Activated CD4-positive, alpha-beta T cell treated with anti-CD3 and anti-CD28 coated beads, Interleukin-2, amount 50 U/mL, for 1 hour (primary cell): ENCODE data around the gene LRRC45.

Experiments used
- DNase-seq: peaks from one replicate; pipeline ENCODE4 v3.0.0-alpha.2; 2020

Gene LRRC45

DNA sequence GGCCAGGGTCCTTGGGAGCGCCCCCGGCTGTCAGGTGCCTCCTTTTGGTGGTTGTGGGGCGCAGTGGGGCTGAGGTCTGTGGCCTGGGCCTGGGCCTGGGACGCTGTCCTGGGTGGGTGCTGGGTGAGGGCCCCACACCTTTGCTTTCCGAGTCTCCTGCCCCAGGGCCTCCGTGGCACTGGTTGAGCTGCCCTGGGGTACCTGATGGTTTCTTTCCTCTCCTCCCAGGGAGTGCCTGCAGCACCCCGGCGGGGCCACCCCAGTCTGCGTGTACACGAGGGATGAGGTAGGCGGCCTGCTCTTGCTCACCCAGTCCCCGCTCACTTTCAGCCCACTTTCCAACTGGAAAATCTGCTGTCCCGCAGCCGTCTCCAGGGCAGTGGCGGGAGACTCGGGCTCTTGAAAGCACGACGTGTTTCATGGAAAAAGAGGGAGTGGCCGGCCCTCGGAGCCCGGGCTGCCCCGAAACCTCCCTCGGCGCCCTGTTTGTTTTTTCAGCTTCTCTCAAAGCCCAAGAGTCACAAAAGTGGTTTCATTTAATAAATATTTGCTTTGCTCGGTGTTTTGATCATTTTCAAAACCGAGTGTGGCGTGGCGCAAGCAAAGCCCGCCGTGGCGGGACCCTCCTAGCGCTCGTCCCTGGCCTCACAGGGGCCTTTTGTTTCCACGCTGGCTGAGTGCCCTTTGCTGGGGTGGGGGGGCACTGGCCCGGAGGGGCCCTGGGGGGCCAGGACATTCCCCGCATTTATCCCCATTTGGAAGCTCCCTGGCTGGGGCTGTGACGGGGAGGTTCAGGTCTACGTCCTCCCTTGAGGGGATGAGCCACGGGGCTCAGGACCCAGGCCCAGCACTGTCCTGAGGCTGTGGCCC, 28.3 kb upstream of the LRRC45 start:
- DNase-seq, result no peak

DNA sequence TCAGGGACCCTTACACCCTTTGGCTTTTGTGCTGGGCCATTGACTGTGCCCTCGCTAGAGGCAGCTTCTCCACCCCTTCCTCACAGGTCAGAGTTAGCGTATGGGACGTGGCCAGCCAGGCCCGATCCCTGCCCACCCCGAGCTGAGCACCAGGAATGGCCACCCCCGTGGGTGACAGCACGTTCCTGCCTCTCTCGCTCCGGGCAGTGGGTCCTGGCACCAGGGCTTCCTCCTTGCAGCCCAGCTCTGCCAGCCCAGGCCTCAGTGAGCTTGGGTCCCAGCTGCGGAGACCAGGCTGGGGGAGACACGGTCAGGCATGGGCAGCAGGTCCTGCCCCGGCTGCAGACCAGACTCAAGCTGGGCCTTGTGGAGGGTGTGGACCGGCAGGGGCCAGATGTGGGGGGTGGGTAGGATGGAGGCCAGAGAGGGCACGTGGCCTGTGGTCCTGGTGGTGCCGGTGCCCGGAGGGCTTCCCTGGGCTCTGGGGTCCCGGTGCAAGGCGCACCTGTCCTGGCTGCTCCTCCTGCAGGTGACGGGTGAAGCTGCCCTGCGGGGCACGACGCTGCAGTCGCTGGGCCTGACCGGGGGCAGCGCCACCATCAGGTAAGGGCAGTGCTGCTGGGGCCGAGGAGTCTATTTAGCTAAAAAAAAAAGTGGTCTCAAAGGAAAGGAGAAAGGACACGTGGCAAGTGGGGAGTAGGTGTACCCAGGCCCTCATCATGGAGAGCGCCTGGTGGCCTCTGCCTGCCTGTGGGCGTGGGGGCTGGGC, 27.5 kb upstream of the LRRC45 start:
- DNase-seq, result no peak

DNA sequence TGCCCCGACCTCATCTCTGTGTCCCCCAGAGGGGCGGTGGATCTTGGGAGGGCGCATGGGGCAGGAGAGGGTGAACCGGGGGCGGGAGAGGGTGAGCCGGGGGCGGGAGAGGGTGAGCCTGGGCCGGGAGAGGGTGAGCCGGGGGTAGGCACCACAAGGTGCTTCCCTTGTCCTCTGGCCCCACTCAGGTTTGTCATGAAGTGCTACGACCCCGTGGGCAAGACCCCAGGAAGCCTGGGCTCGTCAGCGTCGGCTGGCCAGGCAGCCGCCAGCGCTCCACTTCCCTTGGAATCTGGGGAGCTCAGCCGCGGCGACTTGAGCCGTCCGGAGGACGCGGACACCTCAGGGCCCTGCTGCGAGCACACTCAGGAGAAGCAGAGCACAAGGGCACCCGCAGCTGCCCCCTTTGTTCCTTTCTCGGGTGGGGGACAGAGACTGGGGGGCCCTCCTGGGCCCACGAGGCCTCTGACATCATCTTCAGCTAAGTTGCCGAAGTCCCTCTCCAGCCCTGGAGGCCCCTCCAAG, 26.8 kb upstream of the LRRC45 start:
- DNase-seq, result no peak

DNA sequence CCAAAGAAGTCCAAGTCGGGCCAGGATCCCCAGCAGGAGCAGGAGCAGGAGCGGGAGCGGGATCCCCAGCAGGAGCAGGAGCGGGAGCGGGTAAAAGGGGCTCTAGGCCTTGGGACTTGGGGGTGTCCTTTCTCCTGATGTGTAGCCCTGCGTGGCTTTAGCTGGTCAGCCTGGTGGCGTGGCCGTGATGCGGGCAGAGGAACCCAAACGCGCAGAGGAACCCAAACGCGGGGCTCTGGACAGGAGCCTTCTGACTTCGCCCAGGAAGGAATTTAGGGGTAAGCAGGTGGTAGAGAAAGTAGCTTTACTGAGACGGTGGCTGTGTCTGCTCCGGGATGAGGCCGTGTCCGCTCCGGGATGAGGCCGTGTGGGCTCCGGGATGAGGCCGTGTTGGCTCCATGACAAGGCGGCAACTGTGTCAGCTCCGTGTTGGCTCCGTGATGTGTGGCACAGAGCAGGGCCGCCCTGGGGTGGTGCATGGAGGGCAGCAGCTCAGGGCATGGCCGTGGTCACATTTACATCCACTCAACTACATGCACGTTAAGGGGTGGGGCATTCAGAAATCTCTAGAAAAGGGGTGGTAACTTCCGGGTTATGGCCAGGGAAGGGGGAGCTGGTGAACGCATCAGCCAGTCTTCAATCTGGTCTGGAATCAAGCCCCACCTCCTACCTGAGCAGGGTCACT, 26.2 kb upstream of the LRRC45 start:
- no peak for DNase-seq

DNA sequence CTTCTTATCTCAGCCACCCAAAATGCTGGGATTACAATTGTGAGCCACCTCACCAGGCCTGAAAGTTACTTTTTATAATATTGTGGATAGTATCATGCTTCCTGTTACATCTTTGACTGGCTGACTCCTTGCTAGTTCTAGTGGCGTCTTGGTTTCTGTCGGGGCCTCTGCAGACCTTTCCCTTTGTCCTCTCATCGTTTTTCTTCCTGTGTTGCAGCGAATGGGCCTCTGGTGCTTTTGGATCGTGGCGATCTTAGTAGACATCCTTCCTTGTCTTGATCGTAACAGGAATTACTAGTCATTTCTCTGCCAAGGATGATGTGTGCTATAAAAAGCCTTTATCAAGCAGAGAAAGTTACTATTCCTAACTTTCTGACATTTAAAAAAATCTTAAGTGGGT, 24.9 kb upstream of the LRRC45 start:
- no peak for DNase-seq

DNA sequence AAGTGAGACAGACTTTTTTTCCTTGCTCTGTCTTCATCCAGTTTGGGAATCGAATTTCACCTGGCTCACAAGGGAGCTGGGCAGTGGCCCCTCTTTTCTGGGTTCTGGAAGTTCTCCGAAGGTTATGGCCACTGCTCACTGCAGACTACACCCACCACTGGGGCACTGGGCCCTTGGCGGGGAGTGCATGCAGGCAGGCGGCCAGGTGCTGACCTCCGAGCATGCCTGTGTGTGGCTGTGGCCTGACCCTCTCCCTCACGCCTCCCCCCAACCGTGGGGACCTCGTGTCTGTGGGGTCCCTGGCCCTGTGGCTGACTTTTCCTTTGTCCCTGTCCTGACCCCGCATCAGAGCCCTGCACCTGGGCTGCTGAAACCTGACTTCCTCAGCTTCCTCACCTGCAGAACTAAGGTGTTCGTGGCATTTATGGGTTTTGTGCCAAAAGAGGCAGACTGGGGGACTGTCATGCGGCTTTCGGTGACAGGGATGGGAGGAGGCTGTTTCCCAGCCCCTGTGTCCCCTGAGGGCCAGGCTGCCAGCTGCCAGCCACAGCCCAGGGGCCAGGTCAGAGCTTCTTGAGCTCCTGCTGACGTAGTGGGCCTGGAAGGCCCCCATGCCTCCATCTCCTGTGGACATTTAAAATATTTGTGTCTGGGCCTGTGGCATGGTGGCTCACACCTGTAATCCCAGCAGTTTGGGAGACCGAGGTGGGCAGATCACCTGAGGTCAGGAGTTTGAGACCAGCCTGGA, 24.2 kb upstream of the LRRC45 start:
- no peak for DNase-seq

DNA sequence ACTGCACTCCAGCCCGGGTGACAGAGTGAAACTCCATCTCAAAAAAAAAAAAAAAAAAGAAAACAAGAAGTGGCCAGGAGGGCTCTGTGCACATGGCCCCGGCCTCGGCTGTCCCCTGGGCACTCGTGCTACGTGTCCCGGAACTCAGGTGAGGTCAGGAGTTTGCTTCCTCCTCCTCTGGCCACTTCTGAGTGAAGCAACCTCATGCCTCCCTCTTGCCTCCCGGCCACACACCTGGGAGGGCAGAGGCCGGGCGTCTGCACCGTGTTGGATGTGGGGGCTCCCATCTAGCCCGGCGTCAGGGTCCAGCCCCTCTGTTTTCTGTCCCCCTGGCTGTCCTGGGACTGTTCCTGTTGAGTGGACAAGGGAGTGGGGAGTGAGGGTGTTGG, 23.5 kb upstream of the LRRC45 start:
- no peak for DNase-seq

DNA sequence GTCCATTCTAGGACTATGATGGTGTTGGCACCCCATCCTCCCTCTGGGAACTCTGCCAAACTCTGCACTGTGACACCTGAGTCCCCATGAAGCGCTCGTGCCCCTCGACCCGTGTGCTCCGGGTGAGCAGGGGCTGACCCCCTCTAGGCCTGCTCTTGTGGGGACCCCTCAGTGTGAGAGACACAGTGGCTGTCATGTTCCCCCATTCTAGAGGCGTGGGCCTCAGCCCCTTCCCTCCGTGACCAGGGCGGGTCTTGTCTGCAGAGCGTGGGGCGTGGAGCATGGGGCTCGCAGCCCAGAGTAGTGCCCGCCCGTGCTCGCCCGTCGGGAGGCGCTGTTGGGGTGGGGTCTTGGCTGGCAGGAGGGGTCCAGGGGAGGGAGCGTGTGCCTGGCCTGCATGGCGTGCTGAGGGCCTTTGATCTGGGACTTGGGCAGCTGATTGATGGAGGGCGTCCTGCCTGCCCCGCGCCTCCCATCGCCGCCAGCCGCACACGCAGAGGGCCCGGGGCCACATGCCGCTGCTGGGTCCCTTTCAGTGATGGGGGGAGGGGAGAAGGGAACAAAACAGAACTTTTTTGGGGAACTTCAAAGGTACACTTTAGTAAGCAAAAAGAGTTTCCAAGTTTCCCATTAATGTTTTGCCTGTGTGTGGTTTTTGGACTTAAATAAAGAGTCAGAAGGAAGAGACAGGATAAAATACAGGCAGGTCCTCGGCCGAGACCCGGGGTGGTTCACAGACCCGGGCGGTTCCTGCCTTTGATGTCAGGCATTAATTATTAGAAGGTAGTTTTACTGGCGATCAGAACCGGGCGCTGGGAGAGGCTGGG, 22.9 kb upstream of the LRRC45 start:
- DNase-seq, result no peak

DNA sequence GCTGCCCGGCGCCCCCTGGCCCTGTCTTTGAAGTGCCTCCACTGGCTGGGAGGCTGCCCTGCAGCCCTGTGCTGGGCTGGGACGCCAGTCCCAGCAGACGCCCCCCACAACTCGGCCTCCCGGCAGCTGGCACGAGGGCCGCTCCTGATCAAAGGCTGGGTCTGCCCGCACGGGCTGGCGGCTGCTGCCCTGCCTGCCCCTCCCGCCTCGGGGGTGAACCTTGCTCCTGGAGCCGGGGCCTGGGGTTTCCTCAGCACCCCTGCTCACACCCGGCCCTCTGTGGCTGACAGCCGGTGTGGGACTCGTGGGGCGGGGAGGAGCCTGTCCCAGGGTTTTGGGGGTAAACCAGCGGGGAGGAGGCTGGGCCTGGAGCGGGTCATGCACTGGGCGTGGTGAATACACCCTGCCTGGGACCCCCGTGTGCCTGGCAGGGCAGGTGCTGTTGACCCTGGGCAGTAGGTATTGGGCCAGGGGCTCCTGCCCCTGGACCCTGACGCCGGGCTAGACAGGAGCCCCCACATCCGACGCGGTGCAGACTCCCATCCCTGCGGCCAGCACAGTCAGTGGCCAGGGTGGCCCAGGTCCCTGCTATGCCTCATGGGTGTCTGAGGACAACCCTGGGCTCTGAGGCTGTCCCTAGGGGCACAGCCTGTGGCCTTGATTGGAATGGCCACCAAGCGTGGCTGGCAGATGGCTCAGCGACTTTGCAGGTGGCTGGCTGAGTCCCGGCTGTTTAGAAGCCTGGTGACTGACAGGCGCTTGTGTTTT, 22.1 kb upstream of the LRRC45 start:
- no peak for DNase-seq

DNA sequence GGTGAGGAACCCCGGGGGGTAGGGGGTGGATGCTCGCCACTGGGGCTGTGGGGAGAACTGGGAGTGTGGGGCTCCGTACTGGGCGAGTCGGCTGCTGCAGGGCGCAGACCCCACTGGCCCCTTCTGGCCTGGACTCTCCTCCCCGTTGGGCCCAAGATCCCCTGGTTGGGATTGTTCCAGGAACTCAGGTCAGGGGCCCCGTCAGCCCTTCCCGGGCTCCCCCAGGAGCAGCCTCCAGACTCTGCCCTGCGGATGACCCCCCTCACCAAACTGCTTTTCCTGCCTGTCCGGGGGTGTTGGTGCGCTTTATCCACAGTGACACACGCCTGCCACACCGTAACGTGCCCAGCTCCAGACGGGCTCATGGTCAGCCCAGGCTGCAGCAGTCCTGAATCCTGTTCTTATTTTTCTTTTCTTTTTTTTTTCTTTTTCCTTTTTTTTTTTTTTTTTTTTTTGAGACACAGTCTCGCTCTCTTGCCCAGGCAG, 21.5 kb upstream of the LRRC45 start:
- no peak for DNase-seq

DNA sequence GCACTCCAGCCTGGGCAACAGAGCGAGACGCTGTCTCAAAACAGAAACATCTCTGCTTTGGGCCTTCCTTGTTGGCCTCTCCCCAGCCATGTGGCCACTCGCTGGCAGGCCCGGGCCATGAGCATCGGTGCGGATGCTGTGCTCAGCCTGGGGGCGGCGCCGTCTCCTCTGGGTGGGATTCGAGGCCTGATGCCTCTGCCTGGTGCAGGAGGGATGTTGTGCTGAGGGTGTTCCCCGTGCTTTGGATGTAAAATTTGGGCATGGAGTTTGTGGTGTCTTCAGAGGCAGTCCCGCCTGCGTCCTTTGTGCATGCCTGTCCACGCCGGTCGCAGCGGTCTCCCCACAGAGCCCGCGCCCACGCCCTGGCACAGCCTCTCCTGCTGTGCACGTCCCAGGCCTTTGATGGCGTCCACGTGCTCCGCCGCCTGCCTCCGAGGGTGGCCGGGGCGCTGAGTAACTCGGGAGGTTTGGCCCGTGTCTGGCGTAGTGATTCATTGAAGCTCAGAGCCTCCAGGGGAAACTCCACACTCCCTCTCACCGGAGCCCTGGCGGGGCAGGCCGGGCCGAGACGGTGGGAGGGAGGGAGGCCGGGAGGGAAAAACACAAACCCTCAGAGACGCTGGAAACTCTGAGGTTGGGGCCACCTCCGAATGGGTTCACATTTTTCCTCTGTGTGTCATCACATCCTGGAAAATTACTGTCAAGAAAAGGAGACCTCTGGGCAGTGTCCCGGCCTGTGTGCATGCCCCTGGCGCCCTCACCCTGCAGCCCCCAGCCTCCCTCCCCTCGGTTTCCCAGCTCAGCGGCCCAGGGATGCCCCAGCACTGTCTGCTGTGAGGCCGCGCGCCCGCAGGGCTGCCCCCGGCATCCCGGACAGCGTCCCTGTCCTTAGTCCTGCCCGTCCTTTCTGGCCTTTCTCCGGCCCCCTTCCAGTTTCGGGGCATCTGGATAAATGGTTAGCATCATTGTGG, 19.4 kb upstream of the LRRC45 start:
- no peak for DNase-seq

DNA sequence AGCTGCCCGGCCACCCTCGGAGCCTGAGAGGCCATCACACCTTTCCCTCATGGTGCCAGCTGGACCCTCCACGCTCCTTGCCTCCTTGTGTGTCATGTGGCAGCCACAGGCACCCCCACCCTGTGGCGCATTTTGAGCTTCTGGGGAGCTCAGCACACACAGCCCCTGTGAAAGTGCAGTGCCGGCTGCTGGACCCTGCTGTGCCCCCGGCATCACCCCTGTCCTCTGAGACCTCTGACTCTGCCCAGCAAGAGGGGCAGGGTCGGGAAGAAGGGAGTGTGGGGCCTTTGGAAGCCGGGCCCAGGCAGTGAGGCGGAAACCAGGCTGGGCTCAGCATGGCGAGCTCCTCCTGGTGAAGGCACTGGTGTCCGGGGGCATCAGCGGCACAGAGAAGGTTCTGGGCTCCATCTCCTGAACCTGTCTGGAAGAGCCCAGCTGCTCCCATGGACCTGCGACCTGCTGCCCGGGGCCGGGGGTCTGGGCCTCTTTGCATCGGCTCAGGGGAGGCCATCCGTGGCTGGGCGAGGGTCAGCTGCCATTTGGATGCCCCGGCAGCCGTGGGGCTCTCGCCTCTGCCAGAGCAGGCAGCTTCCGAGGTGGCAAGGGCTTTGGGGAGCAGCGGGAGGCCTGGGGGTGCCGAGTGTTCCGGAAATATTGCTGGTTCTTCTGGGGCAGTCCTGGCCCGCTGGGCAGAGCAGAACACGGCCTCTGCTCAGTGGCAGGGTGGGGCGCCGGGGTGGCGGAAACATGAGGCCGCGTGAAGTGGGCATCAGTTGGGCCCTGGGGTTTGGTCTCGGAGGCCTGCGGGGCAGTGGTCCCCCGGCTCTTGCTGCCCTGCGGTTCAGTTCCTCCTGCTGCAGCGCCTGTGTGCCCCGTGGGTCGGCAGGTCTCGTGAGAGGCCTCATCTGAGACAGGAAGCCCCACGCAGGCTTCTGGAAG, 18.3 kb upstream of the LRRC45 start:
- DNase-seq, result no peak

DNA sequence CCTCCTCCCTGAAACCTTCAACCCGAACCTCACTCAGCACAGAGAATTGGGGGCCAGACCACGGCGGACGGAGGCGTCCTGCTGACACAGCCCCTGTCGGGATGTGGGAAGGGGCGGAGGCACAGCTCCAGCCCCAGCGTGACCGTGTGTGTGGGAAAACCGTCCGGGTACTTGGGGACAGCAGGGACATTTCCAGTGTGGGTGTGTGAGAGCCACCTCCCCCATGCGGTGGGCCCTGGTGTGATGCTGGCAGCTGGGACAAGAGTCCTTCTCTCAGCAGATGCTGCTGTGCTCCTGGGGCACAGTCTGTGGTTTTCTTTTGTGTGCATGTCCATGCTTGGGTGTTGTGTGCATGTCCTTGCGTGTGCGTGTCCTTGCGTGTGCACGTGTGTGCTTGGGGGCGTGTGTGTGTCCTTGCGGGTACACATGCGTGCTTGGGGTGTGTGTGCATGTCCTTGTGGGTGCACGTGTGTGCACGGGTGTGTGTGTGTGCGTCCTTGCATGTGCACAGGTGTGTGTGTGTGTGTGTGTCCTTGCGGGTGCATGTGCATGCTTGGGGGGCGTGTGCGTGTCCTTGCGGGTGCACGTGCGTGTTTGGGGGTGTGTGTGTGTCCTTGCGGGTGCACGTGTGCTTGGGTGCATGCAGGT, 17.3 kb upstream of the LRRC45 start:
- no peak for DNase-seq

DNA sequence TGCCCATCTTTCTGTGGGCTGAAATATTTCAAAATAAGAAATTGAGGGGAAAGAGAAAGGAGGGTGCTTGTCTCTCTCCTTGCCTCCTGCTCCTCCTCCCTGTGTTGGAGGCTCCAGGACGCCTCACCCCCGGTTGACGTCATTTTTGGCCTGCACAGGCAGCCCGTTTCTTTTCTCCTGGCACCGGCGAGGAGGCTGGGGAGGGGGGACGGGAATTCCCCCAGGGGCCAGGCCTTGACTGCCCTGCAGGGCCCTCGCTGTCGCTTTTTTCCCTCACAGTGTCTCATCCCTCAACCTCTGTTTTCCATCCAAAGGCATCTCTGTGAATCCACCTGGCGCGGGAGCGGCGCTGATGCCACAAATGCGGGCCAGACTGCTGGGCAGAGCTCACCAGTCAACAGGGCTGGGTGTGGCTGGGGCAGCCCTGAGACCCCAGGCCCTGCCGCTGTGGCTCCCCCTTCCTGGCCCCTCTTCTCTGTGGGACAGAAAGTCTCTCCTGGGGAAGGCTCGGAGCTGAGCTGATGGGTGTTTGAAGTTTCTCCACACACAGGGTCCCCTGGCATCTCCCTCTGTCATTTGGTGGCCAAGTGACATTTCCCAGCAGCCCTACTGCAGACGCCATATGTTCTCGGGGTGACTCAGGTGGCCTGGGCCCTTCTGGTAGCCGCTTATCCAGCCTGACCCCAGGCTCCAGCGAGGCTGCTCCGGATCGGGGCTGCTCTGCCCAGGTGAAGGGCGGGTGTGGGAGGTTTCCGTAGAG, 16.5 kb upstream of the LRRC45 start:
- DNase-seq, result no peak

DNA sequence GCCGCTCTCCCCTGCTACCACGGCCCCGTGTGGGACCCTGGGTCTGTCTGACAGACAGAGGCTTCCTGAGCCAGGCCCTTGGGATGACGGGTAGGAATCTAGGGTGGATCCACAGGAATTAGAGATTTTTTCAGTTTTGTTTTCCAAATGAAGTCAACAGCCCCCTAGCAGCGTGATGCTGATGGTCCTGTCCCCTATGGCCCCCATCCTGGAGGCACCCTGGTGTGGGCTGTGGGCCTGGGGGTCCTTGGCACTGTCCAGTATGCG, 15.9 kb upstream of the LRRC45 start:
- no peak for DNase-seq

DNA sequence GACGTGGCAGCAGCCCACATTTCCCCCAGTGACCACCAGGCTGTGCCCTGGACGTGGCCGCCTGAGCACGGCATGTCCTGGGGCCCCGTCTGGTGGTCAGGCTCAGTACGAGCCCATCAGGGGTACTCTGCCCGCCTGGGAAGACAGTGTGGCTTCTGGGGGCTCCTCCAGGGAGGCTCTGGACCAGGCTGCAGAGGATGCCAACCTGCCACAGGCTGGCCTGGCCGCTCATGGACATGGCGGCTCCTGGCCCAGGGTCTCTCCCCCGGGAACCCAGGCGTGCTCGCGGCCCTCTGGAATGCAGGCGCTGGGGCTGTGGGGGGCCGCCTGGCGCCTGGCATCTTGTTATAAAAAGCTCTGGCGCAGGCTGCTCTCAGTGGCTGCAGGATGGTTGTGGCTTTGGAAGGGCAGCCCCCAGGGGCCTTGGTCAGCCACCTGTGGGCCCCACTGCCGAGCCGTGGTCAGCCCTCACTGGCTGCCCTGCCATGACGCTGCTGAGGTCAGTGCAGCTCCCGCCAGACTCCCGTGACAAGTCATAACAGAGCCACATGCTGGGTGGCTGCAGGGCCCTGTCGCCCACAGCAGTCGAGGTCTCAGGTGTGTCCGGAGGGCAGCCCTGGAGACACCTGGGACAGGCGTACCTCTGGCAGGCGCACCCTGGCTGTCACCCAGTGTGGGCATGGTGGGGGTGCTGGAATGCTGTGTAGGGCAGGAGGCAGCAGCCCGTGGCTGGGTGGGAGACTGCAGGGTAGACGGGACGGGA, 15.4 kb upstream of the LRRC45 start:
- no peak for DNase-seq
